Neural progenitor cell (in vitro differentiated cells): ENCODE data around the gene EFCAB11. TPM values are rescaled to one million over a fixed set of nuclear protein-coding genes. Genes with fewer than 3 reads are reported as not detected.

Experiments
- DNase-seq: peaks from one replicate; pipeline ENCODE4 v3.0.0-alpha.2; 2016; ENCODE audit warnings: low spot score
- H2AFZ ChIP-seq: fragments of 200-600 bp; sonication (generic); replicated peaks from 2 replicates; pipeline ENCODE4 v1.6.1; 2016; ENCODE audit warnings: antibody characterized with exemption
- H3F3A ChIP-seq: fragments of 200-600 bp; sonication (generic); 2 replicates; pipeline ENCODE4 v1.6.1; 2016; ENCODE audit warnings: antibody characterized with exemption, low read depth
- H3K27ac ChIP-seq: fragments of 200-600 bp; sonication (generic); 2 replicates; pipeline ENCODE4 v1.5.1; 2016; ENCODE audit warnings: mild to moderate bottlenecking
- H3K27me3 ChIP-seq: fragments of 200-600 bp; sonication (generic); 2 replicates; pipeline ENCODE4 v1.6.1; 2016; ENCODE audit warnings: mild to moderate bottlenecking, moderate library complexity
- H3K36me3 ChIP-seq: fragments of 200-600 bp; sonication (generic); 2 replicates; pipeline ENCODE4 v1.5.1; 2016
- H3K4me1 ChIP-seq: fragments of 200-600 bp; sonication (generic); 2 replicates; pipeline ENCODE4 v1.6.1; 2016; ENCODE audit warnings: mixed run types
- H3K4me2 ChIP-seq: fragments of 200-600 bp; sonication (generic); 2 replicates; pipeline ENCODE4 v1.6.1; 2016
- H3K4me3 ChIP-seq: fragments of 200-600 bp; sonication (generic); 2 replicates; pipeline ENCODE4 v1.5.1; 2016
- H3K79me2 ChIP-seq: fragments of 200-600 bp; sonication (generic); 2 replicates; pipeline ENCODE4 v1.6.1; 2016; ENCODE audit warnings: low read depth
- H3K9ac ChIP-seq: fragments of 200-600 bp; sonication (generic); 2 replicates; pipeline ENCODE4 v1.6.1; 2016
- H3K9me3 ChIP-seq: fragments of 200-600 bp; sonication (generic); 2 replicates; pipeline ENCODE4 v1.5.1; 2016; ENCODE audit warnings: low read depth
- H4K20me1 ChIP-seq: fragments of 200-600 bp; sonication (generic); 2 replicates; pipeline ENCODE4 v1.6.1; 2016; ENCODE audit warnings: low read depth
- H3K27ac Mint-ChIP-seq: 3 replicates; pipeline ENCODE4 v1.8.0; 2021; ENCODE audit warnings: mixed read lengths
- H3K27me3 Mint-ChIP-seq: 2 replicates; pipeline ENCODE4 v1.8.0; 2022; ENCODE audit warnings: low read depth, mild to moderate bottlenecking, inconsistent platforms, moderate library complexity, mixed read lengths; ENCODE audit not compliant: insufficient read depth
- H3K36me3 Mint-ChIP-seq: 3 replicates; pipeline ENCODE4 v1.8.0; 2021; ENCODE audit warnings: mixed read lengths
- H3K4me1 Mint-ChIP-seq: 3 replicates; pipeline ENCODE4 v1.8.0; 2021; ENCODE audit warnings: mixed read lengths
- H3K4me3 Mint-ChIP-seq: 3 replicates; pipeline ENCODE4 v1.8.0; 2021; ENCODE audit warnings: mild to moderate bottlenecking, moderate library complexity, mixed read lengths
- H3K9me3 Mint-ChIP-seq: 3 replicates; pipeline ENCODE4 v1.8.0; 2020; ENCODE audit warnings: mixed read lengths
- CTCF ChIP-seq: fragments of 200-600 bp; sonication (generic); IDR thresholded peaks from 2 replicates; pipeline ENCODE4 v1.5.1; 2017; ENCODE audit warnings: antibody characterized with exemption, mild to moderate bottlenecking
- EZH2 ChIP-seq: fragments of 200-600 bp; sonication (generic); IDR thresholded peaks from 2 replicates; pipeline ENCODE4 v1.6.1; 2017; ENCODE audit warnings: antibody characterized with exemption, mild to moderate bottlenecking, moderate library complexity
- EZH2phosphoT487 ChIP-seq: fragments of 200-600 bp; sonication (generic); IDR thresholded peaks from 2 replicates; pipeline ENCODE4 v1.6.1; 2017; ENCODE audit warnings: antibody characterized with exemption
- total RNA-seq: library from RNA; depleted of rRNA; stranded (reverse); fragments of >200 nt; gene quantifications from 2 replicates; pipeline ENCODE4 v1.2.3, GENCODE V29; 2015; ENCODE audit warnings: low replicate concordance

EFCAB11 gene
- total RNA-seq, 1 donor from 2014 or later, result 27.6 TPM

GRCh38 chr14:89977668-89978067 lies 23.1 kb upstream of the EFCAB11 start:
- Mint-ChIP-seq H3K27me3 (no peaks in the 10 kb centered on the region), H3K9me3 (no peaks in the 10 kb centered on the region), H3K4me3 (no peak overlapping the region), H3K27ac (no peak overlapping the region), H3K36me3 (peaks cover 16% of the 10 kb centered on the region), H3K4me1 (no peaks in the 10 kb centered on the region)
- no peak overlapping the region for H3K9ac ChIP-seq
- H3K4me2 ChIP-seq, result no peak overlapping the region
- no peak overlapping the region for H2AFZ ChIP-seq
- no peaks in the 10 kb centered on the region for H3K27me3 ChIP-seq
- TF ChIP-seq EZH2 (no peak), CTCF (no peak), EZH2phosphoT487 (no peak)
- no peak for DNase-seq
- no peaks in the 10 kb centered on the region for H3K9me3 ChIP-seq
- H3F3A ChIP-seq, result peaks cover 3% of the 10 kb centered on the region
- no peaks in the 10 kb centered on the region for H3K79me2 ChIP-seq
- H3K27ac ChIP-seq, result no peak overlapping the region
- no peaks in the 10 kb centered on the region for H4K20me1 ChIP-seq
- H3K4me1 ChIP-seq, result no peaks in the 10 kb centered on the region
- no peak overlapping the region for H3K4me3 ChIP-seq
- H3K36me3 ChIP-seq, result peaks cover 5% of the 10 kb centered on the region

- H3K4me1 Mint-ChIP-seq, result no peaks in the 10 kb centered on the region
- H3K36me3 ChIP-seq, result peaks cover 14% of the 10 kb centered on the region
- no peaks in the 10 kb centered on the region for H3K9me3 Mint-ChIP-seq
- H3K4me3 ChIP-seq, result no peak overlapping the region
- no peaks in the 10 kb centered on the region for H3K79me2 ChIP-seq
- no peak overlapping the region for H3K27ac Mint-ChIP-seq
- H3K4me1 ChIP-seq, result no peaks in the 10 kb centered on the region
- H3K27me3 ChIP-seq, result no peaks in the 10 kb centered on the region
- TF ChIP-seq EZH2 (no peak), CTCF (peak; percentile 93), EZH2phosphoT487 (no peak)
- H3K9ac ChIP-seq, result no peak overlapping the region
- peaks cover 8% of the 10 kb centered on the region for H3F3A ChIP-seq
- no peaks in the 10 kb centered on the region for H3K9me3 ChIP-seq
- H3K27ac ChIP-seq, result no peak overlapping the region
- H2AFZ ChIP-seq, result no peak overlapping the region
- H3K27me3 Mint-ChIP-seq, result no peaks in the 10 kb centered on the region
- DNase-seq, result peak; percentile 80
- no peak overlapping the region for H3K4me3 Mint-ChIP-seq
- H3K4me2 ChIP-seq, result no peak overlapping the region
- H3K36me3 Mint-ChIP-seq, result peaks cover 18% of the 10 kb centered on the region
- no peaks in the 10 kb centered on the region for H4K20me1 ChIP-seq
Observed at GRCh38 chr14:89973234-89973823, 18.8 kb upstream of the EFCAB11 start.

- no peak overlapping the region for H3K4me2 ChIP-seq
- peaks cover 17% of the 10 kb centered on the region for H3K79me2 ChIP-seq
- Mint-ChIP-seq H3K27me3 (no peaks in the 10 kb centered on the region), H3K4me1 (peaks cover 3% of the 10 kb centered on the region), H3K36me3 (peaks cover 30% of the 10 kb centered on the region), H3K4me3 (no peak overlapping the region), H3K27ac (no peak overlapping the region), H3K9me3 (no peaks in the 10 kb centered on the region)
- no peak overlapping the region for H3K9ac ChIP-seq
- TF ChIP-seq CTCF (no peak), EZH2 (no peak), EZH2phosphoT487 (no peak)
- H2AFZ ChIP-seq, result no peak overlapping the region
- no peaks in the 10 kb centered on the region for H3K27me3 ChIP-seq
- H3K4me1 ChIP-seq, result no peaks in the 10 kb centered on the region
- no peaks in the 10 kb centered on the region for H3K9me3 ChIP-seq
- no peak overlapping the region for H3K27ac ChIP-seq
- H4K20me1 ChIP-seq, result peaks cover 8% of the 10 kb centered on the region
- H3K36me3 ChIP-seq, result peaks cover 8% of the 10 kb centered on the region
- DNase-seq, result no peak
- no peaks in the 10 kb centered on the region for H3F3A ChIP-seq
- H3K4me3 ChIP-seq, result no peak overlapping the region
Observed at GRCh38 chr14:89965839-89966238, 11.3 kb upstream of the EFCAB11 start.
